AG10803 (cell line): Measurements from ENCODE around the gene HABP4.
A peak's percentile ranks its signal among the peaks of the same experiment; 100 is the strongest.
"Not testable (repeated sequence)": the region's sequence is repeated elsewhere in the genome, so short reads cannot be mapped to it uniquely, and the experiment has no call there.

Source experiments
- DNase-seq: peaks from one replicate; pipeline ENCODE4 v3.0.0; 2010; ENCODE audit warnings: low read depth
- H3K4me3 ChIP-seq: 2 replicates; pipeline ENCODE4 v1.5.1; 2011; ENCODE audit warnings: mild to moderate bottlenecking, low read length, control low read depth
- CTCF ChIP-seq: conservative IDR thresholded peaks from 2 replicates; pipeline ENCODE4 v1.5.1; 2011; ENCODE audit warnings: mild to moderate bottlenecking, low read length, control low read depth, inconsistent platforms

The HABP4 gene

GRCh38 chr9:96502539-96503373 lies 52.8 kb downstream of the HABP4 start:
- no peak for TF ChIP-seq CTCF
- no peak overlapping the region for H3K4me3 ChIP-seq
- DNase-seq = peak; percentile 61

- not testable (repeated sequence) for H3K4me3 ChIP-seq, DNase-seq
Measured at GRCh38 chr9:96503374-96503748, 53.4 kb downstream of the HABP4 start.

GRCh38 chr9:96503918-96504317 lies 53.9 kb downstream of the HABP4 start:
- TF ChIP-seq CTCF = no peak
- no peak overlapping the region for H3K4me3 ChIP-seq
- DNase-seq = no peak

- no peak for TF ChIP-seq CTCF
- peak; percentile 48 for DNase-seq
- H3K4me3 ChIP-seq = no peak overlapping the region
Measured at GRCh38 chr9:96505316-96505991, 55.5 kb downstream of the HABP4 start.

- no peak for DNase-seq
- H3K4me3 ChIP-seq = no peak overlapping the region
- no peak for TF ChIP-seq CTCF
Measured at GRCh38 chr9:96508227-96508940, 58.4 kb downstream of the HABP4 start.

GRCh38 chr9:96509026-96509425 lies 59.1 kb downstream of the HABP4 start:
- H3K4me3 ChIP-seq = no peak overlapping the region
- no peak for TF ChIP-seq CTCF
- no peak for DNase-seq

GRCh38 chr9:96509848-96510247 lies 59.9 kb downstream of the HABP4 start:
- no peak for TF ChIP-seq CTCF
- no peak for DNase-seq
- no peak overlapping the region for H3K4me3 ChIP-seq
